HG02571 (cell line): ENCODE results near the gene ULBP3.
A peak's percentile ranks its signal among the peaks of the same experiment; 100 is the strongest.
"Not testable (repeated sequence)": the region's sequence is repeated elsewhere in the genome, so short reads cannot be mapped to it uniquely, and the experiment has no call there.

Source experiments
- ATAC-seq: cut with Tn5 transposase; IDR thresholded peaks from one replicate; pipeline ENCODE4 v1.9.1; 2021; ENCODE audit warnings: mild to moderate bottlenecking, moderate library complexity; ENCODE audit not compliant: unreplicated experiment

ULBP3 gene

GRCh38 chr6:150017186-150017521 lies 51.8 kb downstream of the ULBP3 start:
- ATAC-seq = not testable (repeated sequence)

- peak; percentile 75 for ATAC-seq
Observed at GRCh38 chr6:150016324-150017185, 52.4 kb downstream of the ULBP3 start.

- ATAC-seq = not testable (repeated sequence)
Observed at GRCh38 chr6:150015281-150016001, 53.5 kb downstream of the ULBP3 start.

GRCh38 chr6:150014623-150015280 lies 54.2 kb downstream of the ULBP3 start:
- not testable (repeated sequence) for ATAC-seq

- ATAC-seq = not testable (repeated sequence)
Observed at GRCh38 chr6:150013785-150014622, 54.9 kb downstream of the ULBP3 start.

GRCh38 chr6:150012846-150013784 lies 55.8 kb downstream of the ULBP3 start:
- not testable (repeated sequence) for ATAC-seq
